ENCODE results near the gene TMEM139. TPM values are rescaled to one million over a fixed set of nuclear protein-coding genes. Genes with fewer than 3 reads are reported as not detected.

The TMEM139 gene
- total RNA-seq, 1 donor from 2014 or later, result 0.47 TPM

DNA sequence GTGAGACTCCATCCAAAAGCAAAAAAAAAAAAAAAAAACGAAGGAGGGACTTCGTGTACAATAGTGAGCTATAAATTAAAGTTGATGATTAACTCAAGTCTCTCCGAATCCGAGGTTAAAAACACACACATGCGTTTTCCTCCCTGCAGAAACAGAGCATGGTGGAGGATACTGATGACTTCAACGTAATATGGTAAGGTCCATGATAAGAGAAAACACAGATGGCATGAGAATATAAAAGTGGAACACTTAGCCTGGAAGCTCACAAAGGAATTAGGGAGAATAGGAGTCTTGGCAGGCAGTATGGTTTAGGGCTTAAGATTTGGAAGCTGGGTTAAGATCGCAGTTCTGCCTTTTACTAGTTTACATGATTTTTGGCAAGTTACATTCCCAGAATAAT is 41.6 kb upstream of the TMEM139 start:
- Mint-ChIP-seq H3K9me3 (no peaks in the 10 kb centered on the region), H3K27ac (no peak overlapping the region), H3K4me3 (no peak overlapping the region), H3K4me1 (peaks cover 22% of the 10 kb centered on the region), H3K36me3 (ENCODE audit: low read depth) (no peaks in the 10 kb centered on the region), H3K27me3 (peaks cover 10% of the 10 kb centered on the region)
- intact Hi-C loops (cut with micrococcal nuclease), result loop anchor here (10.0 kb wide), 2 partner anchors 262 to 1152 kb away; no protein-coding TSS in a partner anchor
- ChIA-PET CTCF (interaction anchor here (1.5 kb wide), 1 partner anchor 173 kb away, joined by 5 read pairs; no protein-coding TSS in a partner anchor), POLR2A (no interaction called here)
- DNase-seq, result no peak
- TF ChIP-seq, protein P1, sequence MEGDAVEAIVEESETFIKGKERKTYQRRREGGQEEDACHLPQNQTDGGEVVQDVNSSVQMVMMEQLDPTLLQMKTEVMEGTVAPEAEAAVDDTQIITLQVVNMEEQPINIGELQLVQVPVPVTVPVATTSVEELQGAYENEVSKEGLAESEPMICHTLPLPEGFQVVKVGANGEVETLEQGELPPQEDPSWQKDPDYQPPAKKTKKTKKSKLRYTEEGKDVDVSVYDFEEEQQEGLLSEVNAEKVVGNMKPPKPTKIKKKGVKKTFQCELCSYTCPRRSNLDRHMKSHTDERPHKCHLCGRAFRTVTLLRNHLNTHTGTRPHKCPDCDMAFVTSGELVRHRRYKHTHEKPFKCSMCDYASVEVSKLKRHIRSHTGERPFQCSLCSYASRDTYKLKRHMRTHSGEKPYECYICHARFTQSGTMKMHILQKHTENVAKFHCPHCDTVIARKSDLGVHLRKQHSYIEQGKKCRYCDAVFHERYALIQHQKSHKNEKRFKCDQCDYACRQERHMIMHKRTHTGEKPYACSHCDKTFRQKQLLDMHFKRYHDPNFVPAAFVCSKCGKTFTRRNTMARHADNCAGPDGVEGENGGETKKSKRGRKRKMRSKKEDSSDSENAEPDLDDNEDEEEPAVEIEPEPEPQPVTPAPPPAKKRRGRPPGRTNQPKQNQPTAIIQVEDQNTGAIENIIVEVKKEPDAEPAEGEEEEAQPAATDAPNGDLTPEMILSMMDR (IDR thresholded peaks at IDR 0.05), result no peak
- ATAC-seq (ENCODE audit: low read depth), result no peak

DNA sequence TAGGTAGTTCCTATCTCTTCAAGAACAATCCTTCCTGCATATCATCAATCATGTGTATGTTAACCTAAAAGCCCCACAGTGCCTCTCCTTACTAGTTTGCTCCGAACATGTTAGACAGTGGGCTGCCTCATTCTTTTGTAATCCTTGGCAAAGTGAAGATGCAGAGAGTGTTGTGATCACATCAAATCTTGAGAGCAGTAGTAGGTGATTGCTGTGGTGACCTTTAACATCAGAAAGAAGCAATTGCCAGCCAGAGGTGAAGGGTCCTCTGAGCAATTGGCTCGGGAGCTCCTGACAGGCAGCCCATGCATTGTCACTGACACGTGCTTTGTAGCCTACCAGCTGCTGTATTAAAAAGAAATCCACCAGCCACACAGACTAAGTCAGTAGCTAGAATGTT is 41.1 kb upstream of the TMEM139 start:
- TF ChIP-seq, protein P1 (IDR thresholded peaks at IDR 0.05), result no peak
- no peaks in the 10 kb centered on the region for H3K36me3 Mint-ChIP-seq (ENCODE audit: low read depth)
- no peak overlapping the region for H3K27ac Mint-ChIP-seq
- H3K4me1 Mint-ChIP-seq, result peaks cover 25% of the 10 kb centered on the region
- ATAC-seq (ENCODE audit: low read depth), result no peak
- no peak for DNase-seq
- CTCF ChIA-PET, result interaction anchor here (1.3 to 1.5 kb wide), 2 partner anchors 12 to 172 kb away, joined by 3 to 5 read pairs; no protein-coding TSS in a partner anchor
- POLR2A ChIA-PET, result no interaction called here
- intact Hi-C loops (cut with micrococcal nuclease), result loop anchor here (10.0 kb wide), 2 partner anchors 261 to 1151 kb away; no protein-coding TSS in a partner anchor
- peaks cover 10% of the 10 kb centered on the region for H3K27me3 Mint-ChIP-seq
- no peaks in the 10 kb centered on the region for H3K9me3 Mint-ChIP-seq
- no peak overlapping the region for H3K4me3 Mint-ChIP-seq

DNA sequence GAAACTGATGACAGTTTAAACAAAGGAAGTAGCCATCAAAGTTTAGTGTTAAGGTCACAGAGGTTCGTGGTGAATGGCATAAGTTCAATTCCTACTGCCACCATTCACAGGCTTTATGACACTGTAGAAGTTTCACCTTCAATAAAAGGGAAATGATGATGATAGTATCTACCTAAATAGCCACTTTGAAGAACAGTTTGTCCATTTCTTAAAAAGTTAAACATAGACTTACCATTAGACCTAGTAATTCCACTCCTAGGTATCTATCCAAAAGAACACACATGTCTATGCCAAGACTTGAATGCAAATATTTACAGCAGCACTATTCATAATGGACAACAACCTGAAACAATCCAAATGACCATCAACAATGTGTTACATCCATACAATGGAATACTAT is 40.4 kb upstream of the TMEM139 start:
- DNase-seq, result no peak
- TF ChIP-seq, protein P1 (IDR thresholded peaks at IDR 0.05), result no peak
- ChIA-PET CTCF (interaction anchor here (0.9 to 1.3 kb wide), 2 partner anchors 11 to 29 kb away, joined by 3 read pairs; no protein-coding TSS in a partner anchor), POLR2A (no interaction called here)
- intact Hi-C loops (cut with micrococcal nuclease), result loop anchor here (10.0 kb wide), 2 partner anchors 260 to 1150 kb away; no protein-coding TSS in a partner anchor
- Mint-ChIP-seq H3K27me3 (peaks cover 10% of the 10 kb centered on the region), H3K27ac (no peak overlapping the region), H3K9me3 (no peaks in the 10 kb centered on the region), H3K4me3 (no peak overlapping the region), H3K36me3 (ENCODE audit: low read depth) (no peaks in the 10 kb centered on the region), H3K4me1 (peaks cover 25% of the 10 kb centered on the region)
- no peak for ATAC-seq (ENCODE audit: low read depth)

DNA sequence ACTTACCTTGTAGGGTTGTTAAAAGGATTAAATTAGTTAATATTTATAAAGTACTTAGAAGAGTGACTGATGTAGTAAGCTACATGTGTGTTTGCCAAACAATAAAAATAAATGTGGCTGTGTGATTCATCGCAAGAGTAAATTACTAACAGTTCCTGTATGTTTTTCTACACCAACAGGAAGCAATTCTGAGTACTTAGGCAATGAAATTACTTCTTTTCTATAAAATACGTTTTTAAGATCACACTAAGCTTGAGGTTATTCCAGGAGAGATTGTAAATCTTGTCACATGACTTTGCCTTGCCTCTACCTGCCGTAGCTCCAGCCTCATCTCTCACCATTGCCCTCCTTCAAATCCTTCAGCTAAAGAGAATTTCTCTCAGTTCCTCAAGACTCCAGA is 39.6 kb upstream of the TMEM139 start:
- Mint-ChIP-seq H3K36me3 (ENCODE audit: low read depth) (no peaks in the 10 kb centered on the region), H3K9me3 (no peaks in the 10 kb centered on the region), H3K4me3 (no peak overlapping the region), H3K27me3 (peaks cover 10% of the 10 kb centered on the region), H3K27ac (no peak overlapping the region), H3K4me1 (peaks cover 31% of the 10 kb centered on the region)
- TF ChIP-seq, protein P1 (IDR thresholded peaks at IDR 0.05), result no peak
- CTCF ChIA-PET, result interaction anchor here (0.9 to 1.3 kb wide), 2 partner anchors 11 to 30 kb away, joined by 3 read pairs; no protein-coding TSS in a partner anchor
- POLR2A ChIA-PET, result interaction anchor here (0.7 kb wide), 1 partner anchor 42 kb away, joined by 4 read pairs; no protein-coding TSS in a partner anchor
- ATAC-seq (ENCODE audit: low read depth) (no peak), DNase-seq (no peak)
- intact Hi-C loops (cut with micrococcal nuclease), result loop anchor here (10.0 kb wide), 2 partner anchors 260 to 1150 kb away; no protein-coding TSS in a partner anchor

DNA sequence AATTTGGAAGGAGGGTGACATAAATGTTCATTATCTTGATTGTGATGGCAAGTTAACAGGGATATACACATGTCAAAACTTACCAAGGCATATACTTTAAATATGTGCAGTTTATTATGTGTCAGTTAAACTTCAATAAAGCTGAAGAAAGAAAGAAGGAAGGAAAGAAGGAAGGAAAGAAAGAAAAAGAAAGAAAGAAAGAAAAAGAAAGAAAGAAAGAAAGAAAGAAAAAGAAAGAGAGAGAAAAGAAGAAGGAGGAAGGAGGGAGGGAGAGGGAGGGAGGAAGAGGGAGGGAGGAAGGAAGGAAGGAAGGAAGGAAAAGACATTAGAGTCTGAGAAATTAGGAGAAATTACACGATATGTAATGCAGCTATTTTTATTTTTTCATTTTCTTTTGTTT is 37.4 kb upstream of the TMEM139 start:
- TF ChIP-seq, protein P1 (IDR thresholded peaks at IDR 0.05), result no peak
- no peak overlapping the region for H3K27ac Mint-ChIP-seq
- POLR2A ChIA-PET, result no interaction called here
- no peaks in the 10 kb centered on the region for H3K27me3 Mint-ChIP-seq
- no peak overlapping the region for H3K4me3 Mint-ChIP-seq
- H3K4me1 Mint-ChIP-seq, result peaks cover 51% of the 10 kb centered on the region
- no peaks in the 10 kb centered on the region for H3K36me3 Mint-ChIP-seq (ENCODE audit: low read depth)
- ATAC-seq (ENCODE audit: low read depth) (no peak), DNase-seq (no peak)
- no peaks in the 10 kb centered on the region for H3K9me3 Mint-ChIP-seq
- intact Hi-C loops (cut with micrococcal nuclease), result loop anchor here (10.0 kb wide), 2 partner anchors 257 to 1147 kb away; no protein-coding TSS in a partner anchor
- CTCF ChIA-PET, result no interaction called here

Measured in activated B cell treated with CpG ODN at 0.5 μM for 24 hours (primary cell).